Body of pancreas (tissue), 4 donors: ENCODE measurements around the gene RAPGEF4. TPM values are rescaled to one million over a fixed set of nuclear protein-coding genes. Genes with fewer than 3 reads are reported as not detected.

Experiments used
- ATAC-seq: fragments of 150-250 bp; one replicate; pipeline ENCODE4 v1.9.1; 2016
- DNase-seq, 4 donors: peaks; one replicate each; pipeline ENCODE4 v3.0.0-alpha.2; 2019
- H3K27ac ChIP-seq, 4 donors: fragments of 200-600 bp; sonication (generic); 1 replicate in 3 of 4; 2 replicates in 1 of 4; pipeline versions ENCODE4 v1.5.1 to v1.6.1; 2016 to 2019; ENCODE audit warnings: mild to moderate bottlenecking in 1 of 4, mixed read lengths in 1 of 4, moderate library complexity in 1 of 4
- H3K27me3 ChIP-seq, 2 donors: fragments of 200-600 bp; sonication (generic); one replicate each; pipeline ENCODE4 v1.6.0; 2016; ENCODE audit warnings: mild to moderate bottlenecking in 1 of 2
- H3K36me3 ChIP-seq, 2 donors: fragments of 200-600 bp; sonication (generic); replicated peaks in 1 of 2; 2 replicates each; pipeline ENCODE4 v1.5.1; 2016; ENCODE audit warnings: low read depth in 2 of 2; ENCODE audit not compliant: insufficient read depth in 1 of 2
- H3K4me1 ChIP-seq: fragments of 200-600 bp; sonication (generic); one replicate; pipeline ENCODE4 v1.6.0; 2016
- H3K4me3 ChIP-seq, 2 donors: fragments of 200-600 bp; sonication (generic); 1 replicate in 1 of 2; 2 replicates in 1 of 2; pipeline ENCODE4 v1.5.1; 2016 to 2019
- H3K9me3 ChIP-seq, 3 donors: fragments of 200-600 bp; sonication (generic); 1 replicate in 2 of 3; 2 replicates in 1 of 3; pipeline ENCODE4 v1.5.1; 2016
- POLR2A ChIP-seq, 3 donors: fragments of 450-650 bp; IDR thresholded peaks; one replicate each; pipeline ENCODE4 v1.6.1; 2016; ENCODE audit warnings: antibody characterized with exemption in 3 of 3, mild to moderate bottlenecking in 2 of 3
- WGBS, 2 donors: methylation state at CpG; one replicate each; pipeline ENCODE4 v1.1.5; 2017; 5-methylcytosine and 5-hydroxymethylcytosine counted together
- intact Hi-C: fragments of 100-400 bp; cut with DNase I; formaldehyde crosslinking; loops from one replicate; pipeline ENCODE4 v1.15.1; 2023
- total RNA-seq, 2 donors: library from RNA; depleted of rRNA; stranded (reverse); fragments of >200 nt; gene quantifications; one replicate each; pipeline ENCODE4 v1.1.0, GENCODE V29; 2016
- TF ChIP-seq, protein P1 (sequence below), 7 experiments: fragments of 450-650 bp in 4 of 7; fragments of 200-600 bp in 3 of 7; sonication (generic) in 3 of 7; IDR thresholded peaks; one replicate each; pipeline ENCODE4 v1.5.1; 2016 to 2019; ENCODE audit warnings: antibody characterized with exemption in 7 of 7

Gene RAPGEF4
- total RNA-seq, 2 donors from 2014 or later: 4.7 to 22.4 TPM

DNA sequence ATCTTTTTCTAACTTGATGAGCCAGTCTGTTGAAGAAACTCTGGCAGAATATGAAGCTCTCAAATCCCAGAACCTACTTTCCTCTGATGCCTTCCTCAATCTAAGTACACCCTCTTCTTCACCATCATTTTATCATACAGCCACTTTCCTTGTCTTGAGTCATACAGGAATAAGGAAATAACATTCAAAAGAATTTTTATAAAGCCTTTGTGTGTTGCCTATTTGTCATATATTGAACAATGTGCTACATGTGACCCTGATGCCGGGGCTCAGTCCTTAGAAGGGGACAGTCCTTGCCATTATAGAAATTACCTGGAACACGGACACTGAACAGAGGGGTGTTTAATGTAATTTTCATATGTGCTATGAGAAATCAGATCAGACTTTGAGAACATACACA lies 27.4 kb downstream of the RAPGEF4 start:
- no peak overlapping the region for H3K27ac ChIP-seq
- DNase-seq: no peak
- H3K4me1 ChIP-seq: no peaks in the 10 kb centered on the region
- ATAC-seq: no peak
- 79 to 86% methylated on average over 2 of the region's 2 CpGs for WGBS, 2 donors
- H3K4me3 ChIP-seq: no peak overlapping the region
- H3K27me3 ChIP-seq: no peaks in the 10 kb centered on the region
- H3K9me3 ChIP-seq: peaks cover 0 to 11% (median 0%) of the 10 kb centered on the region in 3 donors
- intact Hi-C loops: no loop called here
- no peaks in the 10 kb centered on the region for H3K36me3 ChIP-seq
- TF ChIP-seq POLR2A (IDR thresholded peaks at IDR 0.05): no peak
- TF ChIP-seq, protein P1, sequence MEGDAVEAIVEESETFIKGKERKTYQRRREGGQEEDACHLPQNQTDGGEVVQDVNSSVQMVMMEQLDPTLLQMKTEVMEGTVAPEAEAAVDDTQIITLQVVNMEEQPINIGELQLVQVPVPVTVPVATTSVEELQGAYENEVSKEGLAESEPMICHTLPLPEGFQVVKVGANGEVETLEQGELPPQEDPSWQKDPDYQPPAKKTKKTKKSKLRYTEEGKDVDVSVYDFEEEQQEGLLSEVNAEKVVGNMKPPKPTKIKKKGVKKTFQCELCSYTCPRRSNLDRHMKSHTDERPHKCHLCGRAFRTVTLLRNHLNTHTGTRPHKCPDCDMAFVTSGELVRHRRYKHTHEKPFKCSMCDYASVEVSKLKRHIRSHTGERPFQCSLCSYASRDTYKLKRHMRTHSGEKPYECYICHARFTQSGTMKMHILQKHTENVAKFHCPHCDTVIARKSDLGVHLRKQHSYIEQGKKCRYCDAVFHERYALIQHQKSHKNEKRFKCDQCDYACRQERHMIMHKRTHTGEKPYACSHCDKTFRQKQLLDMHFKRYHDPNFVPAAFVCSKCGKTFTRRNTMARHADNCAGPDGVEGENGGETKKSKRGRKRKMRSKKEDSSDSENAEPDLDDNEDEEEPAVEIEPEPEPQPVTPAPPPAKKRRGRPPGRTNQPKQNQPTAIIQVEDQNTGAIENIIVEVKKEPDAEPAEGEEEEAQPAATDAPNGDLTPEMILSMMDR (IDR thresholded peaks at IDR 0.05): no peak

DNA sequence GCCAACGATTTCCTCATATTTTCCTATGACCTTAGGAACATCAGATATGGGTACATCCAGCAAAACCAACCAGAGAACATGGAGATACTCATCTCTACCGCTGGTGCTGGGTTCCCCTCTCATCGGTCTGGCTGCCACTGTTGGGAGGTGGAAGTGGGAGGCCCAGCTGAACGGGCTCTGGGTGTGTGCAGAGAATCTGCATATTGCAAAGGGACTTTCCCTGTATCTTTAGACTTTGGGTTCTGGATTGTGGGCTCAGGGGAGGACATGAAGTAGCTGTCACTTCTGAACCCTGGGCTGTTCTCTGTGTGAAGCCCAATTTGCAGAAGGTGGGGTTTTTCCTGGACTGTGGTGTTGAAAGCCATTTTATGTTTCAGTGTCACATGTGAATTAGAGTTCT lies 30.0 kb downstream of the RAPGEF4 start:
- Histone ChIP-seq H3K36me3 (no peaks in the 10 kb centered on the region), H3K27me3 (no peaks in the 10 kb centered on the region), H3K4me1 (no peaks in the 10 kb centered on the region), H3K4me3 (no peak overlapping the region), H3K27ac (no peak overlapping the region), H3K9me3 (peaks cover 0 to 11% (median 0%) of the 10 kb centered on the region in 3 donors)
- ATAC-seq: no peak
- DNase-seq: no peak
- TF ChIP-seq, protein P1 (IDR thresholded peaks at IDR 0.05): no peak
- no peak for TF ChIP-seq POLR2A (IDR thresholded peaks at IDR 0.05)
- 83 to 92% methylated on average over 2 to 4 of the region's 4 CpGs for WGBS, 2 donors
- intact Hi-C loops: no loop called here

DNA sequence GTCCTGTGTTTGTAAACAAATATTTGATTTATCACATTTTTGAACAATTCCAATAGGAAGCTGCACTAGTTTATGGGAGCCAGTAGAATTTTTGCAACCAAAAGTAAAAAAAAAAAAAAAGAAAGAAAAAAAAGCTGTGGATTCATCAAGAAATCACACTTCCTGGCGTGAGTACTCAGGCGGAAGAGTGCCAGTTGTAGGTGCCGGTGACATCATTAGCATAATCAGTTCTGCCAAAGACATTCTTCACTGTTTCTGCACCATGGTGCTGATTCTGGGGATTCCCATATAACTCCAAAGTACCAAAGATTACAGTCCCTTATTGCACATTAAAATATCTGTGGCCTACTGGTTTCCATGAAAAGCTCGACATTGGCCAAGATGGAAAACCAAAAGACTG lies 32.8 kb downstream of the RAPGEF4 start:
- no peak for TF ChIP-seq POLR2A (IDR thresholded peaks at IDR 0.05)
- TF ChIP-seq, protein P1 (IDR thresholded peaks at IDR 0.05): no peak
- no peaks in the 10 kb centered on the region for H3K9me3 ChIP-seq
- DNase-seq (no peak), ATAC-seq (no peak)
- H3K4me1 ChIP-seq: no peaks in the 10 kb centered on the region
- no peak overlapping the region for H3K4me3 ChIP-seq
- no peaks in the 10 kb centered on the region for H3K36me3 ChIP-seq
- H3K27ac ChIP-seq: no peak overlapping the region
- intact Hi-C loops: no loop called here
- 92 to 96% methylated on average over 4 of the region's 4 CpGs for WGBS, 2 donors
- no peaks in the 10 kb centered on the region for H3K27me3 ChIP-seq

DNA sequence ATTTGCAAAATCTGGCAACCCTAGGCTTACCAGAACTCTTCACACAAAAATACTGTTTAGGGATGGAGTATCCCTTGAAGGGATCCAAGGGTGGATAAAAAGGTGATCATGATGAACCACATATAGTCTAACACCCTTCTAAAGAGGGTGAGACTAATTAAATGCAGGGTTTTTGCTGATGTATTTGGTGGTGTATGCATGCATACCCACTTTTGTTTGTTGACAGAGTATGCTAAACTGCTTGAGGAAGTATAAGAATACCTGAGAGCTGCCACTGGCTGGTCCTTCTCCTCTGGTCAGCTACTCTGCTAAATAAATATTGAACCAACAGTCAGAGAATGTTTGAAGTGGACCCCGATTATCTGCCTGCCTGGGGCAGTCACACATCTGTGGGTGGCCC lies 34.2 kb downstream of the RAPGEF4 start:
- no peak for ATAC-seq
- H3K9me3 ChIP-seq: no peaks in the 10 kb centered on the region
- no peaks in the 10 kb centered on the region for H3K4me1 ChIP-seq
- intact Hi-C loops: no loop called here
- H3K27me3 ChIP-seq: no peaks in the 10 kb centered on the region
- TF ChIP-seq, protein P1 (IDR thresholded peaks at IDR 0.05): no peak
- TF ChIP-seq POLR2A (IDR thresholded peaks at IDR 0.05): no peak
- DNase-seq: no peak
- no peak overlapping the region for H3K4me3 ChIP-seq
- WGBS, 2 donors: 24 to 32% methylated on average over 1 of the region's 1 CpG
- no peak overlapping the region for H3K27ac ChIP-seq
- H3K36me3 ChIP-seq: no peaks in the 10 kb centered on the region

DNA sequence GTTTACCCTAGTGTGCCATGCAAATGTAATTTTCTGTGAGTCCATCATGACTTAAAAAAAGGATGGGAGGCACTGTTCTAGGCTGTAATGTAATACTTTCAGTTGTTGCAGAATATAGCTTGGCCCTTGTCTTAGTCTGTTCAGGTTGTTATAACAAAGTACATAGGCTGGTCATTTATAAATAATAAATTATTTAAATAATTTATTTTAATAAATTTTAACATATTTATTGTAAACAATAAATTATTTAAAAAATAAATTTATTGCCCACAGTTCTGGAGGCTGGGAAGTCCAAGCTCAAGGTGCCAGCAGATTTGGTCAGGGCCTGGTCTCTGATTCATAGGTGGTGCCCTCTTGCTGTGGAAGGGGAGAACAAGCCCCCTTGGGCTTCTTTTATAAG lies 35.2 kb downstream of the RAPGEF4 start:
- H3K36me3 ChIP-seq: no peaks in the 10 kb centered on the region
- intact Hi-C loops: no loop called here
- H3K4me3 ChIP-seq: no peak overlapping the region
- ATAC-seq (no peak), DNase-seq (no peak)
- TF ChIP-seq, protein P1 (IDR thresholded peaks at IDR 0.05): no peak
- TF ChIP-seq POLR2A (IDR thresholded peaks at IDR 0.05): no peak
- H3K9me3 ChIP-seq: no peaks in the 10 kb centered on the region
- no peaks in the 10 kb centered on the region for H3K27me3 ChIP-seq
- H3K4me1 ChIP-seq: no peaks in the 10 kb centered on the region
- H3K27ac ChIP-seq: no peak overlapping the region
